HG03342 (cell line): Measurements from ENCODE around the gene CDC42SE2.
A peak's percentile ranks its signal among the peaks of the same experiment; 100 is the strongest.
"Not testable (repeated sequence)": the region's sequence is repeated elsewhere in the genome, so short reads cannot be mapped to it uniquely, and the experiment has no call there.

Experiments used
- ATAC-seq: cut with Tn5 transposase; IDR thresholded peaks from one replicate; pipeline ENCODE4 v1.9.1; 2021; ENCODE audit warnings: mild to moderate bottlenecking, moderate library complexity; ENCODE audit not compliant: unreplicated experiment

Gene CDC42SE2

GRCh38 chr5:131386779-131387178 lies 122.9 kb downstream of the CDC42SE2 start:
- no peak for ATAC-seq

GRCh38 chr5:131387255-131387654 lies 123.4 kb downstream of the CDC42SE2 start:
- ATAC-seq = no peak

- ATAC-seq = no peak
These were observed 125.4 kb downstream of the CDC42SE2 start for GRCh38 chr5:131389096-131389868.

GRCh38 chr5:131389869-131390265 lies 126.0 kb downstream of the CDC42SE2 start:
- ATAC-seq = no peak

- ATAC-seq = no peak
These were observed 128.7 kb downstream of the CDC42SE2 start for GRCh38 chr5:131392466-131393095.

- ATAC-seq = no peak
These were observed 129.7 kb downstream of the CDC42SE2 start for GRCh38 chr5:131393498-131393968.

- ATAC-seq = peak; percentile 64
These were observed 130.3 kb downstream of the CDC42SE2 start for GRCh38 chr5:131394128-131394527.

- ATAC-seq = peak; percentile 89
These were observed 132.2 kb downstream of the CDC42SE2 start for GRCh38 chr5:131396015-131396414.

GRCh38 chr5:131396630-131397273 lies 132.9 kb downstream of the CDC42SE2 start:
- ATAC-seq = no peak

GRCh38 chr5:131399007-131399406 lies 135.2 kb downstream of the CDC42SE2 start:
- ATAC-seq = not testable (repeated sequence)

GRCh38 chr5:131400585-131400984 lies 136.7 kb downstream of the CDC42SE2 start:
- ATAC-seq = no peak

GRCh38 chr5:131405674-131406073 lies 141.8 kb downstream of the CDC42SE2 start:
- no peak for ATAC-seq

- no peak for ATAC-seq
These were observed 142.2 kb downstream of the CDC42SE2 start for GRCh38 chr5:131406076-131406475.

- no peak for ATAC-seq
These were observed 143.3 kb downstream of the CDC42SE2 start for GRCh38 chr5:131406975-131407638.

- peak; percentile 84 for ATAC-seq
These were observed 150.0 kb downstream of the CDC42SE2 start for GRCh38 chr5:131413605-131414559.

GRCh38 chr5:131416729-131417128 lies 152.9 kb downstream of the CDC42SE2 start:
- peak; percentile 65 for ATAC-seq

GRCh38 chr5:131417240-131417869 lies 153.5 kb downstream of the CDC42SE2 start:
- peak; percentile 34 for ATAC-seq

GRCh38 chr5:131418846-131419245 lies 155.0 kb downstream of the CDC42SE2 start:
- no peak for ATAC-seq

GRCh38 chr5:131419877-131420276 lies 156.0 kb downstream of the CDC42SE2 start:
- no peak for ATAC-seq

GRCh38 chr5:131423056-131423455 lies 159.2 kb downstream of the CDC42SE2 start:
- ATAC-seq = no peak
